Measurements from ENCODE around the gene INTS11.

DNA sequence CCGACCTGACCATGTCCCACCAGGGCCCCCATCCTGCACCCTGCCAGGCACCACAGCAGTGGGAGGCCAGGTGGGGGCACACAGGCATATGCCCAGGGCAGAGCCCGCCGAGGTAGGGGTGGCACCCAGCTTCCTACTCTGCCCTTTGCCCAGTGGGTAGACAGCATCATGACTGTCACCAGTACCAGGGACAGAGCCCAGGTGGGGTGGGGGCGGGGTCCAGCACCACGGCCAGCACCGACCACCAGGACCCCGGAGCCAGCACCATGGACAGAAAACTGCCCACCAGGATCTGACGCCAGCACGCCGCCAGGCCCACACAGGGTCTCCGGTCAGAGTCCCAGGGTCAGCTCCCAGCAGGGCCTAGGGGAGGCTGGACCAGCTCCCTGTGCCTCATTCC is 10.4 kb upstream of the INTS11 start:
- TF ChIP-seq, protein P1, sequence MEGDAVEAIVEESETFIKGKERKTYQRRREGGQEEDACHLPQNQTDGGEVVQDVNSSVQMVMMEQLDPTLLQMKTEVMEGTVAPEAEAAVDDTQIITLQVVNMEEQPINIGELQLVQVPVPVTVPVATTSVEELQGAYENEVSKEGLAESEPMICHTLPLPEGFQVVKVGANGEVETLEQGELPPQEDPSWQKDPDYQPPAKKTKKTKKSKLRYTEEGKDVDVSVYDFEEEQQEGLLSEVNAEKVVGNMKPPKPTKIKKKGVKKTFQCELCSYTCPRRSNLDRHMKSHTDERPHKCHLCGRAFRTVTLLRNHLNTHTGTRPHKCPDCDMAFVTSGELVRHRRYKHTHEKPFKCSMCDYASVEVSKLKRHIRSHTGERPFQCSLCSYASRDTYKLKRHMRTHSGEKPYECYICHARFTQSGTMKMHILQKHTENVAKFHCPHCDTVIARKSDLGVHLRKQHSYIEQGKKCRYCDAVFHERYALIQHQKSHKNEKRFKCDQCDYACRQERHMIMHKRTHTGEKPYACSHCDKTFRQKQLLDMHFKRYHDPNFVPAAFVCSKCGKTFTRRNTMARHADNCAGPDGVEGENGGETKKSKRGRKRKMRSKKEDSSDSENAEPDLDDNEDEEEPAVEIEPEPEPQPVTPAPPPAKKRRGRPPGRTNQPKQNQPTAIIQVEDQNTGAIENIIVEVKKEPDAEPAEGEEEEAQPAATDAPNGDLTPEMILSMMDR (IDR thresholded peaks at IDR 0.05 in 2 of 3, conservative IDR thresholded peaks at IDR 0.05 in 1 of 3; ENCODE audit: borderline replicate concordance in 1 of 3, insufficient read depth in 1 of 3, low read depth in 2 of 3, low read length in 2 of 3) = no peak
- no peak for TF ChIP-seq EZH2 (IDR thresholded peaks at IDR 0.05)
- TF ChIP-seq JUND (IDR thresholded peaks at IDR 0.05) = no peak
- TF ChIP-seq ZFX (IDR thresholded peaks at IDR 0.05) = no peak
- TF ChIP-seq, protein P2, sequence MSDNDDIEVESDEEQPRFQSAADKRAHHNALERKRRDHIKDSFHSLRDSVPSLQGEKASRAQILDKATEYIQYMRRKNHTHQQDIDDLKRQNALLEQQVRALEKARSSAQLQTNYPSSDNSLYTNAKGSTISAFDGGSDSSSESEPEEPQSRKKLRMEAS (IDR thresholded peaks at IDR 0.05) = no peak; the same call in 1 of the 2 replicates
- no peak for TF ChIP-seq SP1 (IDR thresholded peaks at IDR 0.05; ENCODE audit: low read depth)
- no peak for TF ChIP-seq CEBPB (IDR thresholded peaks at IDR 0.05; ENCODE audit: low read depth)
- no peak for TF ChIP-seq POLR2AphosphoS5 (IDR thresholded peaks at IDR 0.05; ENCODE audit: low read depth, low read length)
- no peak for TF ChIP-seq YY1 (IDR thresholded peaks at IDR 0.05; ENCODE audit: extremely low read depth, insufficient replicate concordance, low read depth, low read length)
- TF ChIP-seq SIN3A (IDR thresholded peaks at IDR 0.05; ENCODE audit: low read depth) = peak; percentile 28; the same call in 1 of the 2 replicates
- TF ChIP-seq POLR2A (IDR thresholded peaks at IDR 0.05; ENCODE audit: borderline replicate concordance, extremely low read depth, insufficient read depth, insufficient read length) = no peak
- TF ChIP-seq, protein P3, sequence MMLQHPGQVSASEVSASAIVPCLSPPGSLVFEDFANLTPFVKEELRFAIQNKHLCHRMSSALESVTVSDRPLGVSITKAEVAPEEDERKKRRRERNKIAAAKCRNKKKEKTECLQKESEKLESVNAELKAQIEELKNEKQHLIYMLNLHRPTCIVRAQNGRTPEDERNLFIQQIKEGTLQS (IDR thresholded peaks at IDR 0.05) = no peak

All from HCT116 (cell line).